ENCODE data around the gene SNCA.

- TF ChIP-seq CTCF (IDR thresholded peaks at IDR 0.05; ENCODE audit: low read depth, low read length, poor library complexity, severe bottlenecking) (no peak), EZH2phosphoT487 (IDR thresholded peaks at IDR 0.05; ENCODE audit: borderline replicate concordance, low read length) (no peak)
These were observed 36.9 kb downstream of the SNCA start for GRCh38 chr4:89800012-89800516.
